KG1 (cell line): Measurements from ENCODE around the gene MSI2.

ENCODE experiments used
- DNase-seq: peaks from one replicate; lab custom pipeline; 2025; lab: John Stamatoyannopoulos, UW

Gene MSI2

DNA sequence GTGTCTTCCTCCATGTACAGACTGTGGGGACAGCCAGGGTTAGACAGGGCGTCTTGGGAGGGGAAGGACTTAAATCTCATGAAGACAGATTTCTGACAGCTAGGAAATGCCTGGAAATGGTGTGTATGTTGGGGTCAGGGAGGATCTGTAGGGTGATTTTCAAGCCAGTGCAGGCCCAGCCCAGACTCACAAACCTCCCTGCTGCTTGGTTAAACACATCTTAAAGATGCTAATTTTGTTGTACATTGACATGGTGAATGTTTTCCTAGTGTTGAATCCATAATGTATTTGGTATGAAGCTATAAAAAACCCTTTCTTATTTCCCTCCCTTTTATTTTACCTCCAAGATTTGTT, 250.4 kb downstream of the MSI2 start:
- no peak for DNase-seq

DNA sequence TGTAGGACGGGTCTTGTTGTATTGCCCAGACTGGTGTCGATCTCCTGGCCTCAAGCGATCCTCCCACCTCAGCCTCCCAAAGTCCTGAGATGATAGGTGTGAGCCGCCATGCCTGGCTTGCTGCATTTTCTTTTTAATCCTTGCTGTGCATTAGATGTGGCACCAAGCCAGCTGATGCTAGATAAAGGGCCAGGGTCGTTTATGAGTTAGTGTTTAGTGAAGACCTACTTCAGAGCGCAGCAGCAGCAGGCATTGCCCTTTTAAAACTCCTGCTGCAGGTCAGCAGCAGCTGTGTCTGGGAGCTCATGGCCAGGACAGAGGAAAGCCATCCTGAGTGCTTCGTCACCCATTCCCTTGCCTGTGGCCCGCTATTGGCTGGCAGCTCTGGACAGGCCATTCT, 251.5 kb downstream of the MSI2 start:
- DNase-seq, result no peak

DNA sequence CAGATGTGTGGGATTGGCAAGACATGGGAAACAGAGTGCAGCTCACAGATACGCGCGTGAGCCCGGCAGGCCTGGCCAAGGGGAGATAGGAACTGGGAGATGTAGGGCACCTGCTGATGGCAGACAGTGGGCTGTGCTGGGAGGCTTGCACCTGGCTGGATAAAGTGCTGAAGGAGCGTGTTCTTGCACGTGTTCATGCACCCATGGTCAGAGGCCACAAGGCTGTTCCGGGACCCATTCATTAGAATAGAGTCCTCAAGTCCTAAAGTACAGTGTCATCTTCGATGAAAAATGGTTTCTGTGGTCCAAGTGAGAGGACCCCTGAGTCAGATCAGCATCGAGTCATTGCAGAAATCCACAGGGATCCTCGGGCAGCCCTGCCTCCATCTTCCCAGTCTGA, 252.3 kb downstream of the MSI2 start:
- DNase-seq, result no peak

GRCh38 chr17:57511475-57512123, 255.3 kb downstream of the MSI2 start:
- DNase-seq, result no peak

GRCh38 chr17:57512258-57512657, 255.9 kb downstream of the MSI2 start:
- no peak for DNase-seq

DNA sequence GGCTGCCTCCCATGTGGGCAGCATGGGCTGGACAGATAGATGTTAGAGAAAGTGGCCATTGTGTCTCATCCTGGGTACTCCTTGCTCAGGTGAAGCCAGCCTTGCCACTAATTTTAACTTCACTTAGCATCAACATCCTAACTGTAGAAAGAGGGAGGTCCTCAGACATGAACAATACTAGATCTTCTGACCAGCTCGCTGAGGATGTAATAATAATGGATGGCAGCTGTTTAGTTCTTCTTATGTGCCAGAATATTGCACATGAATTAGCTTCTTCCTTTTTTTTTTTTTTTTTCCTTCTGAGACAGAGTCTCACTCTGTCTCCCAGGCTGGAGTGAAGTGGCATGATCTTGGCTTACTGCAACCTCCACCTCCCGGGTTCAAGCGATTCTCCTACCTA, 256.4 kb downstream of the MSI2 start:
- DNase-seq, result no peak

DNA sequence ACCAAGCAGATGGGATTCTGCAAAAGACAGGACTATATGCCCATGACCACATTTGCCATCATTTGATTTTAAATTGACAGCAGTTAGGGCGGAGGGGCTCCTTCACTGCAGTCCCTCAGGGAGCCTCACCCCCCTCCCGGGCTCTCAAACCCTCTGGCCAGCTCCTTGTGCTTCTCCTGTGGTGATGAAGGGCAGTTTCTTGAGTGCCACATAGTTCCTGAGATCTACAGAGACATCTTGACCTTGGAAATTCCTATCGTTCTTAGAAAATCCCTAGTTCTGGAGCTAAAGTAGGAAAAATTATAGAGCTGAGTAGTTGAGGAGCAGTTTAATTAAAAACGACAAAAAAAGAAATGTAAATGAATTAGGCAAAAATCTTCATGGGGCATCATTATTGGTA, 257.2 kb downstream of the MSI2 start:
- no peak for DNase-seq

DNA sequence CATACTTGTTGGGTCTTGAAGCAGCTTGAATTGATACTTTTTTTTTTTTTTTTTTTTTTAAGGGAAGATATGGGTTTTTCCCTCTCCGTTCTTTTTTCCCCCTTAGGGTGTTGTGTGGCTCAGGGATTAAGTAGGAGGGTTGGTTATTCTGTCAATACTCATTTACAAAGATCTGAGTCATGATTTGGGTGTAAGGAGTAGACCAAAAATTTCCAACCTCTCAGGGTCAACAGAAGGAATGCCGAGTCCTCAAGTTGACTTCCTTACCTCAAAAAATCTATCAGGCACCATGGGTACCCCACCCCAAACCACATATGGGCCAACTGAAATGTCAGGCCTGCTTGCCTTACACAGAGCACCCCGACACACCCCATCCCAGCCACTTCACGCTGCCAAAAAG, 258.3 kb downstream of the MSI2 start:
- no peak for DNase-seq

DNA sequence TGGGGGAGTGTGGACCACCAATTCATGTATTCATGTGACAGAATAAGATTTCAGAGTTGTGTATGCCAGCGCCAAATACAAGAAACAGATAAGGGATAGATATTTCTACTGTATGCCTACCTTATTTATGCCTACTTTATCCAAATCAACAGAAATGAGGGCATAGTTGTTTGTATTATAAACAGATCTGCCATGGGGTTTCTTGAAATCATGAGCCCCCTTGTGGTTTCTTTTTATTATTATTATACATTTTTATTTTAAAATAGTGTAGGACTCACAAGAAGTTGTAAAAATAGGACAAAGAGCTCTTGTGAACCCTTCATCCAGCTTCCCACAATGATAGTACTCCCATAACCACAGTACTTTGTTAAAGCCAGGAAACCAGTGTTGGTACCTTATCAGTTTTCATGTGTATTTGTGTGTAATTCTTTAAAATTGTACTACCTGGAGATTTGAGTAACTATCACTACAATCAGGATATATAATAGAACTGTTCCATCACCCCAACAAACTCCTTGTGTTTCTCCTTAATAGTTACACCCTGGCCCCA, 259.4 kb downstream of the MSI2 start:
- DNase-seq, result no peak

DNA sequence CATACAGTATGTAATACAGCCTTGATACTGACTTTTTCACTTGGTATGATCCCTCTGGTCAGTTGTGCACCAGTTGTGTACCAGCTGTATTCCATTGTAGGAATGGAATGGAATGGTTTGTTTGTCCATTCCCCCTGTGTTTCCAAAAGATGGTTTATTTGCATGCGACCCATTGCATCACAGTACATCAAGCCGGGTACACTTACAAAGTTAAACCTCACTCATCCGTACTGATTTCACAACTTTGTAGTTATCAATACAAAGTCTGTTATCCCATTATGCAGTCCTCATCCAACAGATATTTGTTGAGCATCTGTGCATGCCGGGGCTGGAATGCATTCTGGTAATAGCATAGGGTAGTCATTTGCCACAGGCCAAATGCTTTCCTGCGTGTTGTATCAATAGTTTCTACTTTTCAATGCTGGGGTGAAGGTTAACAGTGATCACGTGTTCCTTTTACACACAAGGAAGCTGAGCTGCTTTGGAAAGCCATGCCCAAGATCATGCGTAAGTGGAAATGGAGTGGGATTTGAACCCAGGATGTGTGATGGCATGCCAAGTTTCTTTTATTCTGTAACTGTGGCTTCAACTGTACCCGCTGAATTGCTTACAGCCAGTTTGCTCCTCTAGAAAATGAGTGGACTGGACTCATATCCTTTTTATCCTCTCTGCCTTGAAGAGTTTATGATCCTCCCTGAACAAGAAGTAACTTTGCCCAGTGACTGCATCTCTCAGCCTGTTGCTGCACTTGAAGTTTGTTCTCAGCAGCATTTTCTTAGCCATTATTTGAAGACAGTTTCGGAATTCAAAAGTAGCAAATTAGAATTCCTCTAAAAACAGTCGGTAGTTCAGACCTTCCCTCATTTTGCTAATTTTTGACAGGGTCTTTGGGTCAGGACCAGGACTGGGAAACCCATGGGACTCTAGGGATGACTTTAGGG, 260.2 kb downstream of the MSI2 start:
- no peak for DNase-seq

DNA sequence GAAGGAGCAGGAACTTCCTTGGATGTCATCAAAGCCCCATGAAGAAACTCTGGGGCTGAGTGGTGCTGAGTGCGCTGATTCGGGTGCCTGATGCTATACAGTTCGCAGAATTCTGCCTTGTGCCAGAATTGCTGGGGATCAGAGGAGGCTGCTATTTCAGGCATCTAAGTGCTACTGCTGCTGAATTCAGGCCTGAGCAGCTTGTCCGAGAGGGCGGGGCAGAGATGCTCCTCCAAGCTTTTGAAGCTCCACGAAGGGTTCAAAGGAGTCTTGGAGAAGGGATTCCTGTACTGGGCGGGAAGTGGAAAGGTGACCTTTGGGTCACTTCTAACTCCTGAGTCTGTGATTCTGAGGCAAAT, 260.9 kb downstream of the MSI2 start:
- DNase-seq, result no peak

- no peak for DNase-seq
Observed at GRCh38 chr17:57517632-57518456, 261.5 kb downstream of the MSI2 start.

DNA sequence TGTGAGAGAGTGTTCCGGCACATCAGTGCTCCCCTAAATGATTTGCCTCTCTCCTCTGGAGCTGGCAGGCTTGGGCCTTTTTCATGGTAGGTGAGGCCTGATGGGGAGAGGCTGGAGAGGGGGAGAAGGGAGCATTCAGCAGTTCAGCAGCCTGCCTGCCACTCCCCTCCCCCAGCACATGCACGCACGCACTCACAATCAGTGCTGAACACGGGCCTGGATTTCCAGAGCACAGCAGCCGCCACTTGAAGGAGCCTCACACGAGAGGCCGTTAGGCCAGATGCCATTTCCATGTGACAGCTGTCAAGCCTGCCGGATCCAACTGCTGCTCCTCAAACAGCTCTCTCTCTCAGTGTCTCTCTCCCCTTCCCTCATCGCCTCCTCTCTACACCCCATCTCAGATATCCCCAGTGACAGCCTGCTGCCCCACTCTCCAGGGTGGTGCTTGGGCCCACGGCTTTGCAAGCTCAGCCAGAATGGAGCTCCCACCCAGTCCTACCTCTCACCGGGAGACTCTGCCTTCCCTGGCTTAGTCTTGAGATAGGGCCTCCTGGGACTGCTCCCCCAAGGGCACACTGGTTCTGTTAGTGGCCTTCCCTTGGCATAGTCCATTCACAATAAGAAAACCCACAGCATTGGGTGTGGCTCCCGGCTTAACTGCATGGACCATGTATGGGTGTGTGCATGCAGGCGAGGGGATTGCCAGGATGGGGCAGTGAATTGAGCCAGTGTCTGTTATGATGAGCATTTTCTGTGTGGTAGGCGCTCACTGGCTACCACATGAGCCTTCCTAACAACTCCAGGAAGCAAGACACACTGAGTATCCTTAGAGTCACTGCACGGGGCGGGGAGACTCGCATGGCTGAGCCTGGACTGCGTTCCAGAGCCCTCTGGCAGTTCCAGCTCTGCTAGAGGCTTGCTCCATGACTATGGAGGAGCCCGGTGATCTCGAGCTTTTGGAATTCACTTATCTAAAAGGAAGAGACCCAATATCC, 262.6 kb downstream of the MSI2 start:
- no peak for DNase-seq

DNA sequence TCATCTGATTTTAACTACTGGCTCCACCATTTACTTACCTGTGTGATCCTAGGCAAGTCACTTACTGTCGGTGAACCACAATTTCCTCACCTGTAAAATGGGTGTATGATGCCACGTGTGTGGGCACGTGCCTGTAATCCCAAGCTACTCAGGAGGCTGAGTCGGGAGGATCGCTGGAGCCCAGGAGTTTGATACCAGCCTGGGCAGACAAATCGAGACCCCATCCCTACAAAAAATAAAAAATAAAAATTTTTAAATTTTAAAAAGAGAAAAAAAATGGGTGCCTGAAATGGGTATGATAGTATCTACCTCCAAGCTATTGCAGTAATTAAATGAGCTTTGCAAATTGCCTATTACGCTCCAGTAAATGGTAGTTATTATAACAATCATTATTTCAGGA, 263.5 kb downstream of the MSI2 start:
- no peak for DNase-seq

- no peak for DNase-seq
Observed at GRCh38 chr17:57521606-57522005, 265.3 kb downstream of the MSI2 start.

DNA sequence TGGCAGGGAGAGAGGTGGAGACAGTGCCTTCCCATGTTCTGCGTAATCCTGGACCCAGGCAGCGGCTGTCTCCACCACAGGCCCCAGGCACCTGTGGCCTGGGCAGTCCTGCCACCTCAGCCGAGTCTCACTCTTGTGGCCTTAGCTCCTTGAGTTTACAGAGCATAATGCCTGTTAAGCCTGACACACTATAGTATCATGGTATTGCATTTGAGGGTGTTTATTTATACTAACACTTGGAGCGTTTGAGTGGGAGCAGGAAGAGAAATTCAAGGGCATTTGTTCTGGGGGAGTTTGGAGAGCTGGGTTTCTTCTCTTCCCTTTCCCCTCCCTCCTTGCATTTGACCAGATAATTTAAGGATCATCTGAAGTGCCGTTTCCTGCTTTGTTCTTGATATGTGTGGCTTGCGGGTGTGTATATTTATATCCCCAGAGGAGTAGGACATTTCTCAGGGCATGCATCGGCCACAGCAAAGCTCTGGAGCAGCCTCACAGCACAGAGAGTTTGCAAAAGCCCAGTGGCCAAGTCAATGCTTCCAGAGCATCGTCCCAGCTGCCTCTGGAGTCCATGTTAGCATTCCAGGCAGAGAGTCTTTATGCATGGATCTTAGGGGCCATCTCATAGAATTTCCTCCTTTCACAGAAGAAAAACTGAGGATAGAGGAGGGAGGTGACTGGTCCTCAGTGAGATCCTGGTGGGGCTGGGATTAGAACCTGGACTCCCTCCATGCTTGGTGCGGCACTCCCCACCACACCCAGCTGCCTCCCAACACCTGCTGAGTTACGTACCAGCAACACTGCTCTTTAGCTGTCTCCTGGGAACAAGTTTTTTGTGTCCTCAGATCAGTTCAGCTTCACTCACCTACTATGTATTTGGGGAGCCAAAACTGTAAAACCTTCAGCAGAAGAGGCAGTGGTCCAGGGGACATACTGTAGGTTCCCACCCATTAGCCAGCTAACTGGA, 266.0 kb downstream of the MSI2 start:
- no peak for DNase-seq

DNA sequence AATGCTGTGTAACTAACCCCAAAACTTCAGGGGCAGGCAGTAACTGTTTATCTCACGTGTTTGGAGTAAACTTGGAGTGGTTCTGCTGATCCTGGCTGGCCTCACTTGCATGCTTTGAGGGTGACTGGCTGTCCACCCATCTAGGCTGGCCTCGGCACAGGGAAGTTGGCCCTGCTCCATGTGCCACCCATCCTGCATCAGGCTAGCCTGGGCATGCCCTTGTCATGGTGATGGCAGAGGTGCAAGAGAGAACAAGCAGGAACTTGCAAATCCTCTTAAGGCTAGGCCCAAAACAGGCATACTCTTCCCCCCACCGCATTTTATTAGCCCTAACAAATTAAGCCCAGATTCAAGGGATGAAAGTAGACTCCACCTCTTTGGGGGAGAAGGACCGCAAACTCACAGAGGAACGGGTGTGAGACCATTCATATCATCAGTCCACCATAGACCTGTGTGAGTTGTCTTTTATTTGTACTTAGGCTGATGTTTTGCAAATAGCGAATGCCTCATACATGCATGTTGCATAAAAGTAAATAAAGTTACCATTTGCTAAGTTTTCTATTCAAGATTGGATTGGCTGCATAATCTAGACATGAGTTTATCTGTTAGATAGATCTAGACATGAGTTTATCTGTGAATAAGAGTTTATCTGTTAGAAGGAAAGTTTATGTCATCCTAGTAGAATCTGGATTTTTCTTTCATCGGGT, 267.8 kb downstream of the MSI2 start:
- no peak for DNase-seq

- DNase-seq, result no peak
Observed at GRCh38 chr17:57524839-57525568, 268.7 kb downstream of the MSI2 start.
